HG03097 (cell line): Measurements from ENCODE around the gene HERC5.
"Not testable (repeated sequence)": the region's sequence is repeated elsewhere in the genome, so short reads cannot be mapped to it uniquely, and the experiment has no call there.

ENCODE experiments used
- ATAC-seq: cut with Tn5 transposase; IDR thresholded peaks from one replicate; pipeline ENCODE4 v1.9.1; 2021; ENCODE audit not compliant: unreplicated experiment, low FRiP score

Gene HERC5

DNA sequence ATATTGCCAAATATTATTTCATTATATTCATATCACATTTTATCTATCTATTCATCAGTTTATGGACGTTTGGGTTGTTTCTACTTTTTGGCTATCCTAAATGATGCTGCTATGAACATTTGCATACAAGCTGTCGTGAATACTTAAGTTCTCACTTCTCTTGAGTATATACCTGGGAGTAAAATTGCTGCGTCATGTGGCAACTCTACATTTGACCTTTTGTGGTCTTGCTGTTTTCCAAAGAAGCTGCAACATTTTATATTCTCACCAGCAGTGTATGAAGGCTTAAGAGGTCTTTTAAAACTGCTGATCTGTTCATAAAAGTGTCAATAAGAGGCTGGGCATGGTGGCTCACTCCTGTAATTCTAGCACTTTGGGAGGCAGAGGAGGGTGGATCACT lies 60.9 kb downstream of the HERC5 start:
- no peak for ATAC-seq

DNA sequence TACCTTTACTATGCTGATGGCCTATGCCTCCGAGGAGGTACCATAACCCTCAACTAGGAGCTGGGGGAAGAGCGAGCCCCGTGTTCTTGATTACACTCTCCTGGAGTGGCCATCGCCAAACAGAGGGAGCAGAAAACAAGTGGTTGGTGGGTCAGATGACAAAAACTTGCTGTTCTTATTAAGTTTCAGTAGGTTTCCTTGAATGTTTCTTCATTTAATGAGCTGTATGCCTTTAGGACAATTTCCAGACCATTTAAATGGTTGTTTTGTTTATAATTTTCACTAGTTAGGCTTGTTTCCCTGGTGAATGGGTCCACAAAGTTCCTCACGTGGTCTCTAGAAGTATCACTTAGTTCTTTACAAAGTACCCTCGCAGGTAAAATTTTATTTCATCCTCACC lies 62.0 kb downstream of the HERC5 start:
- no peak for ATAC-seq

DNA sequence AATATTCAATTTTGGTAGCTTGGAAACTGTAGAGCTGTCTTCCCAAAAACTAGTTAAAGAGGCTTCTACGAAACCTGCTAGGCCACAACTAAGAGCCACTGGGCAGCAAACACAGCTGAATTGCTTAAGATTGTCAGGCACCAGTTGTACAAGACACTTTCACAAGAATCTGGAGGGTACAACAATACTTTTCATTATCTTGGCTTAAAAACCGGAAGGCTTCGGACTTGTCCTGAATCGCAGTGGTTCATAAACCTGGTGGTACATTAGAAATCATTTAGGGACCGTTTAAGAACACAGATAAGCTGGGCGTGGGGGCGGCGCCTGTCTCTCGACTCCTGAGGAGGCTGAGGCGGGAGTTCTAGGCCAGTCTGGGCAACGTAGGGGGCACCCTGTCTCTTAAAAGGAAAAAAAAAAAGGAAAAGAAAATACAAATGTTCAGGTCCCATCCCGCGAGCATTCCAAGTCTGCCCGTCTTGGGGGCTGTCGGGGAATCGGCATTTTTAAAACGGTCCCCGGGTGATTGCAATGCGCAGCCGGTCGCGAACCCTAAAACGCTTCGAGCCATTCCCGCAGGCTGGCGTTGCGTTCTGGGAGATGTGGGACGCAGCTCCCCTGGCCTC lies 65.9 kb downstream of the HERC5 start:
- ATAC-seq: no peak

DNA sequence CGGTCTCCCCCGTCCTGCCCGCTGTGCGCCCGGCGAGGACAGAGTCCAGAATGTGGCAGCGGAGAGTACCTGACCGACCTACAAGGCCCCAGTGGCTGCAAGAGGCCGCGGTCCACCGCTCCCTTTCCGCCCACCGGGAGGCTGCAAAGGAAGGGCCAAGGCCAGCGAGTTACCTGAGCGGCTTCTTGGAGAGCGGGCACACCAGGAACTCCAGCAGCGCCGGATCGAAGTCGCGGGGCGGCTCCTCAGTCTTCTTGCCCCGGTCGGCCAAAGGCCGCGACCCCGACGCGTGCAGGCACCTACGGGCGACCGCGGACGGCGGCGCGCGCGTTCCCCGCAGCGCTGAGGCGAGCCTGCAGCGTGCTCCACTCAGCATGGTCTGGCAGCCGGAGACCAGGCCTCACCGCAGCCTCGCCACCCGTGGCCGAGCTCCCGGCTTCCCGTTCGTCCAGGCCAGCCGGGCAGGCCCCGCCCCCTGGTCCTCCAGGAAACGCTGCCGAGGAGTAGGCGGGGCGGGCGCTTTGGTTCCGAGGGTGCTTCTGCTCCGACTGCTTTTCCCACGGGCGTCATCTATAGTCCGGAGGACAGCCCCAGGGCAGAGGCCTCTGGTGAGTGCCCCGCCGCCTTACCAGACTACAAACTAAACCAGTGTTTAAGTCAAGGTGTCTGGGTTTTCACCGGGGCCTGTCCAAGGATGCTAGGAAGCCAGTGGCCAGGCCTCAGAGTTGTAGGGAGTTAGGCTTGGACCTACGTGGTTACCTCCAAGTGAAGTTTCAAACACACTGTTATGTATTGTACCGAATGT lies 66.6 kb downstream of the HERC5 start, which contains the start of gene PYURF:
TSS of gene PYURF (minus strand) at position 452 of the 805 bp plus-strand sequence. CDS start at position 376, 76 bp downstream.
- ATAC-seq: peak; percentile 87

DNA sequence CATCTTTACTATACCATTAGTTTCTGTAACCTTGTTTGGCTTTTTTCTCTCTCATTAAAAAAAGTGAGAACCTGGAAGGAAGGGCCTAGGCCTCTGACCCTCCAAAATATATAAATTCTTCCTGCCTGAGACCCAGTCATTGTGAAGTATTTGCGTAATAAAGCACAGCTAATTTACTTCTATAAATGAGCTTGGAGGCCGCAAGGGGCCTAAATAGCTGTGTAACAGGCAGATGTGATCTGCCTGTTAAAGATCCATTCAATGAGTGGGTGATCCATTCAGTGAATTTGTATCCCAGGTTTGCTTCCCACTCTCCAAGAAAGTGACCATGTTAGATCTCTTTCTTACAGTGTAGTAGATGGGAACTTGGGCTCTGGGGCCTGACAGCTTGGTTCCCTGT lies 67.3 kb downstream of the HERC5 start:
- no peak for ATAC-seq

DNA sequence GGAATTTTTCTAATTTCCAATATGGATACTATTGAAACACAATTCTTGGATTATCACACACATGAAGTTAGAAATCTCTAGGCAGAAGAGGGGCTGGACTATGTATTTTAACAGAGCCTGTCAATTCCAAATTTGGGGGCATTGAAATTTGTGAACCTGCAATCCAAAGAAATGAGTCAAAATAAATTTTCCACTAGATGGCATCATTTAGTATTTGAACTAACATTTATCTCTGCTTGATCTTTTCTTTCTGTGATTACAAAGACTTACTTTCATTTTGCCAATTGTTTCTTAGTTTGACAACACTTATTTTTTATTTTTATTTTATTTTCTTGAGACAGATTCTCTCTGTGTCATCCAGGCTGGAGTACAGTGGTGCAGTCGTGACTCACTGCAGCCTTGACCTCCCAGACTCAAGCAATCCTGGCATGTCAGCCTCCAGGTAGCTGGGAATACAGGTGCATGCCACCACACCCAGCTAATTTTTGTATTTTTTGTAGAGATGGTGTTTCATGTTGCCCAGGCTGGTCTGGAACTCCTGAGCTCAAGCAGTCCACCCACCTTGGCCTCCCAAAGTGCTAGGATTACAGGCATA lies 69.4 kb downstream of the HERC5 start:
- ATAC-seq: no peak

DNA sequence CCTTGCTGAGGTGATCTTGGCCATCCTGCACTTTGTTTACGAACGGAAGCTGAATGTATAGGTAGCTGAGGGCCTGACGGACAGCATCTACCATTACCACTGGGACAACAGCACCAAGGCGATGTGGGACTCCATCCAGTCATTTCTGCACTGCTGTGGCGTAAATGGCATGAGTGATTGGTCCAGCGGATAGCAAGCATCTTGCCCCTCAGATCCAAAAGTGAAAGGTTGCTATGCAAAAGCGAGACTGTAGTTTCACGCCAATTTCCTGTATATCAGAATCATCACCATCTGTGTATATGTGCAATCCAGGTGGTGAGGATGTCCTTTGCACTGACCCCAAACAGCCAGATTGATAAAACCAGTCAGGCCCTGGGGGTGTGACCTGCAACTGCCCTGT lies 70.9 kb downstream of the HERC5 start:
- ATAC-seq: peak; percentile 47

DNA sequence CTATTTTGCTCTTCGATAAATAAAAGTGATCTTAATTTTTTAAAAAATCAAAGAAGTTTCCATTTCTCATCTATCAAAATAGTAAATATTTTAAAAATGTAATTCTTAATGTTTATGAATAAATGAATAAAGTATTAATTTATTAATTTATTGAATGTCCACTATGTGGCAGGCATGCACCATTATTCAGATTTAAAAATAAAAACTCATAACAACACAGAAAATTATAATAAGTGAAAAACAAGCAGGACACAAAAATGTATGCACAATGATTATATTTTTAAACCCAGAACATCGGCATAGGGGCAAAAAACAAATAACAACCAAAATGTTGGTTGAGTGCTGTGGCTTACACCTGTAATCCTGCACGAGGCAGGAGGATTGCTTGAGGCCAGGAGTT lies 71.9 kb downstream of the HERC5 start:
- no peak for ATAC-seq

DNA sequence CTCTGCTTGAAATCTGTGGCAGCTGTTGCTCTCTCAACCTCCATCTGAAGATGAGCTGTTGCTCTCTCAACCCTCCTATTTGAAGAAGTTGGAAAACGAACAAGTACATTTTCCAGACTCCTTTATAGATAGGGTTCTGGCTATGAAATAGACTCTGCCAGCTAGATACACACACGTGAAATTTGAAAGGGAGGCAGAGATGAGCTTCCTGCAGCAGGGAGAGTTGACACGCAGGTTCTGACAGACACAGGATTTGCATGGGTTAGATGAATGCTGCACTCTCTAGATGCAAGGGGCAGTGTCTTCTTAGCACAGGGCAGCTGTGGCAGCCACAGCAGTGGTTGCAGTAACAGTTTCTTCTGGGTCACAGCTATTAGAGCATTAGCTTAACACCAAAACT lies 74.6 kb downstream of the HERC5 start:
- no peak for ATAC-seq

DNA sequence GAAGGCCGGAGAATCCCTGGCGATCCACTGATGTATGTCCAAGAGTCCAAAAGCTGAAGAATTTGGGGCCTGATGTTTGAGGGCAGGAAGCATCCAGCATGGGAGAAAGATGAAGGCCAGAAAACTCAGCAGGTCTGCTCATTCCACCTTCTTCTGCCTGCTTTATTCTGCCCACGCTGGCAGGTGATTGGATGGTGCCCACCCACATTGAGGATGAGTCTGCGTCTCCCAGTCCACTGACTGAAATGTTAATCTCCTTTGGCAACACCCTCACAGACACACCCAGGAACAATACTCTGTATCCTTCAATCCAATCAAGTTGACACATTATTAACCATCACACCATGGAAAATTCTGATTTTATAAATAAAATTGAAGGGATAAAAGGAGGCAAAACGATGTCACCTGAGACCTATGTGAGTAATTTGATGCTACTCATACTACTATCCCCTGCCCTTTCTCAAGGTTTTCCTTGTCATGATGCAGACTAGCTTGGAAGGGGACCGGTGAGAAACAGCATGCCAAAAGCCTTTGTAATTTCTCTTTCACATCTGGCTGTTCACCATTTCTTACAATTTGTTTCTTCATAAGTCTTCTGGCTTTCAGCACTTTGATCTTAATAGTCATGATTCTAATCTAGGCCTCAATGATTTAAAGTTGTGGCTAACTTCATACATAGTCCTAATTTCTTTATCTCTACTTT lies 76.3 kb downstream of the HERC5 start:
- no peak for ATAC-seq

DNA sequence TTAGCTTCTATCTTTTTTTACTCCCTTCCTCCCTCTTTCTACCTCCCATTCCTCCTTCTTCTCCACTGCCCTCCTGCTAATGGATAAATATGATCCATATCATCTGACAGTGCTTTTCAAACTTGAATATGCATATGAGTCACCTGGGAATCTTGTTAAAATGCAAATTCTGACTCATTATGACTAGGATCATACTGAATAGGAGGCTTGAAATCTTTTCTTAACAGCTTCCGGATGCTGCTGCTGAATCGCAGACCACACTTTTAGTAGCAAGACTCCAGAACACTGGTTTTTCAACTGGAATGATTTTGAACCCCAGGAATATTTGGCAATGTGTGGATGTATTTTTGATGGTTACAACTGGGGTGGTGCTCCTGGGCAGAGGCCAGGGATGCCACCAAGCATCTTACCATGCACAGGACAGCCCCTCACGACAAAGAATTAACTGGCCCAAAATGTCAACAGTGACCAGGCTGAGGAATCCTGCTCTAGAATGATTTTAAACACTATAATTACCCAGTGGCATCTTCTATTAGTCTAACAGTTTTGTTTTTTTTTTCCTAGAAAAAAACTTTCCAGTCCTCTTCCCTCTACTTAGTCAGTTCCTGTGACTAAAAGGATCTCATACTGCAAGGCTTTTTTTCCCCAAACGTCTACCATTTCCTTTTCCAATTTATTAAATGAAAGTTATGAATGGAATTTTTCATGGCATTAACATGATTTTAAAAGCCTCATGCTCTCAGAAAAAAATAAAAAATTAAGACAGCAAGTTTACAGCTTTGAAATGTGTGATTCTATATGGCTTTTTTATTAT lies 77.2 kb downstream of the HERC5 start:
- no peak for ATAC-seq

DNA sequence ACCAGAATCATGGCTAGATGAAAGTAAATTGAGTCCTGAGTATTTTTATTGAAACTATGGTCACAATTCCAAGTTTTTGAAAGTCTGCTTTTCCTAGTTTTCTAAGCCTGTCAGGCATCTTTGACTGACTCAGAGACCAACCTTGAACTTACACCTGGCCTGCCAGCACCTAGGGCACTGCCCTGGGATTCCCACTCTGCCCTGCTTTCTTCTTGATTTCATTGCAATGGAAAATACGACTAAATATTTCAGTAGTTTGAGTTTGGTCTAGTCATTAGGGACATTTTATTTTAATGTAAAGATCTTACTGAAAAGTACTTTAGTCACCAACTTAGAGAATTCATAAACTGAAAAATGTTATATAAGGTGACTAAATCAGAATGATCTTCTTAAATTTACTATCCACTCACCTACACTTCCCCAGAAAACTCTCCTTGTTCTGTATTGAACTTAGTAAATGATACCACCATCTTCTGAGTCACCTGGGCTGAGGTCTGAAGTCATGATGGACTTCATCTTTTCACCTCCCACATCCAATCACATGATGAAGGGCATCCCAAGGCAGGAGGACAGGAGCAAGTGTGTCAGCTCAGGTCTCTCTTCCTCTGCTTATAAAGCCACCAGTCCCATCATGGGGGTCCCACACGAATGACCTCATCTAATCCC lies 78.3 kb downstream of the HERC5 start:
- no peak for ATAC-seq

DNA sequence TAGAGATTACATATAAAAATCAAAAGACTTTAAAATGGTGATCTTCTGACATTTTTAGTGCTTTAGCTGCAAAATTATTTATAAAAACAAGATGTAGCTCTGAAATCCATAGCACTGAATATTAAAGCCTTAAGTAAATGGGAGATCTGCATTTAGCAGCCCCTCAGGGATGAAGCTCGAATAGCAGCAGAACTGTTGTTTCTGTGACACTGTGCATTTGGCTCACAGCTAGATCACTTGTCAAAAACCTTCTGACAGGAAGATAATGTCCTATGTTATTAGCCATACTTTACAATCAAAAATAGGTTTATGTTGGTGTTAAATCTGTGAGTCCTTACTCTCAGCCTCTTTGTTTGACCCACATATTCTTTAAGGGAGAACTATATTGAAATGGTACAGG lies 80.8 kb downstream of the HERC5 start:
- ATAC-seq: no peak

DNA sequence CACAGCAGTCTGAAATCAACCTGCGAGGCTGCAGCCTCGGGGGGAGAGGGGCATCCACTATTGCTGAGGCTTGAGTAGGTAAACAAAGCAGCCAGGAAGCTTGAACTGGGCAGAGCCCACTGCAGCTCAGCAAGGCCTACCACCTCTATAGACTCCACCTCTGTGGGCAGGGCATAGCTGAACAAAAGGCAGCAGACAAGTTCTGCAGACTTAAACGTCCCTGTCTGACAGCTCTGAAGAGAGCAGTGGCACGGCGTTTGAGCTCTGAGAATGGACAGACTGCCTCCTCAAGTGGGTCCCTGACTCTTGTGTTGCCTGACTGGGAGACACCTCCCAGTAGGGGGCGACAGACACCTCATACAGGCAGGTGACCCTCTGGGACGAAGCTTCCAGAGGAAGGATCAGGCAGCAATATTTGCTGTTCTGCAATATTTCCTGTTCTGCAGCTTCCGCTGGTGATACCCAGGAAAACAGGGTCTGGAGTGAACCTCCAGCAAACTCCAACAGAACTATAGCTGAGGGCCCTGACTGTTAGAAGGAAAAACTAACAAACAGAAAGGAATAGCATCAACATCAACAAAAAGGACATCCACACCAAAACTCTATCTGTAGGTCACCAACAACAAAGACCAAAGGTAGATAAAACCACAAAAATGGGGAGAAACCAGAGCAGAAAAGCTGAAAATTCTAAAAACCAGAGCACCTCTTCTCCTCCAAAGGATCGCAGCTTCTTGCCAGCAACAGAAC lies 82.6 kb downstream of the HERC5 start:
- not testable (repeated sequence) for ATAC-seq

DNA sequence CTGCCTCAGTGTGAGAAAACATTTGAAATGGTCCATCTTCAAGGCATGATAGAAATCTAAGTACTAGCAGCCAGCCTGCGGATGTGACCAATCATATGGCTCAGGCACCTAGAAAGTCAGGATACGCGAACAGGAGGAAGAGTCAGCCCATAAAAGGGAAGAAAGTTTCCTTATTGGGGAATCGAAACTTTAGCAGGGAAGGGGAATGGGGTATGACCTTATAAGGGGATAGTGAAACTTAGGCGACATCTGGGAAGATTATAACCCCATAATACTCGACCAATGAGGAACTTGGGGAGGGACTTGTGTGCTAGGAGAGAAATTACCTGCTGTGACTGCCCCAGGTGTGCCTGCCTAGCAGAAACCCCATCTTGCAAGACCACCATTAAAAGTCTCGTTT lies 92.9 kb downstream of the HERC5 start:
- no peak for ATAC-seq
